HG03095 (cell line): ENCODE results near the gene C11orf97.
A peak's percentile ranks its signal among the peaks of the same experiment; 100 is the strongest.

Experiments
- ATAC-seq: cut with Tn5 transposase; IDR thresholded peaks from one replicate; pipeline ENCODE4 v1.9.1; 2021; ENCODE audit warnings: moderate library complexity; ENCODE audit not compliant: unreplicated experiment

Gene C11orf97

GRCh38 chr11:94524341-94524740 is 12.1 kb downstream of the C11orf97 start:
- ATAC-seq, result no peak

- no peak for ATAC-seq
Observed at GRCh38 chr11:94525546-94526324, 13.5 kb downstream of the C11orf97 start.

GRCh38 chr11:94526645-94527438 is 14.6 kb downstream of the C11orf97 start:
- ATAC-seq, result no peak

GRCh38 chr11:94528551-94528950 is 16.3 kb downstream of the C11orf97 start:
- ATAC-seq, result no peak

- ATAC-seq, result no peak
Observed at GRCh38 chr11:94532211-94532610, 19.9 kb downstream of the C11orf97 start.

- ATAC-seq, result no peak
Observed at GRCh38 chr11:94533206-94533605, 20.9 kb downstream of the C11orf97 start.

- no peak for ATAC-seq
Observed at GRCh38 chr11:94533696-94534630, 21.7 kb downstream of the C11orf97 start.

GRCh38 chr11:94536386-94536785 is 24.1 kb downstream of the C11orf97 start:
- no peak for ATAC-seq

GRCh38 chr11:94537031-94537600 is 24.9 kb downstream of the C11orf97 start:
- ATAC-seq, result no peak

GRCh38 chr11:94539420-94539819 is 27.2 kb downstream of the C11orf97 start:
- no peak for ATAC-seq

GRCh38 chr11:94543695-94544645 is 31.7 kb downstream of the C11orf97 start, which contains the start of gene FUT4:
Gene FUT4, plus strand, starts transcription at chr11:94543921. Its CDS starts 213 bp downstream, at chr11:94544134.
- ATAC-seq, result peak; percentile 80

GRCh38 chr11:94544646-94545263 is 32.5 kb downstream of the C11orf97 start:
- ATAC-seq, result peak; percentile 2

- no peak for ATAC-seq
Observed at GRCh38 chr11:94545264-94546161, 33.3 kb downstream of the C11orf97 start.

- no peak for ATAC-seq
Observed at GRCh38 chr11:94546162-94546470, 33.9 kb downstream of the C11orf97 start.

GRCh38 chr11:94546886-94547285 is 34.6 kb downstream of the C11orf97 start:
- ATAC-seq, result no peak

- no peak for ATAC-seq
Observed at GRCh38 chr11:94549146-94549545, 36.9 kb downstream of the C11orf97 start.

- no peak for ATAC-seq
Observed at GRCh38 chr11:94550513-94550912, 38.3 kb downstream of the C11orf97 start.

GRCh38 chr11:94553938-94554337 is 41.7 kb downstream of the C11orf97 start:
- no peak for ATAC-seq
